SK-N-SH treated with all-trans-retinoic acid at 6 μM for 48 hours (cell line): ENCODE results near the gene CCT2.

Experiments
- ARNTL ChIP-seq: fragments of 450-650 bp; formaldehyde crosslinking; IDR thresholded peaks from 2 replicates; pipeline ENCODE4 v1.5.0; 2020; ENCODE audit warnings: low read depth, mild to moderate bottlenecking, moderate library complexity, borderline replicate concordance
- TOX ChIP-seq: fragments of 250-450 bp; sonication (Bioruptor Pico); IDR thresholded peaks from 2 replicates; pipeline ENCODE4 v1.8.0; 2021; ENCODE audit warnings: mild to moderate bottlenecking, moderate library complexity, borderline replicate concordance
- TF ChIP-seq, protein P1 (sequence below): fragments of 250-450 bp; sonication (Bioruptor Pico); IDR thresholded peaks from 2 replicates; pipeline ENCODE4 v1.5.1; 2020; ENCODE audit warnings: low read depth, mild to moderate bottlenecking, moderate library complexity
- TF ChIP-seq, protein P2 (sequence below): fragments of 250-450 bp; sonication (Bioruptor Pico); IDR thresholded peaks from 2 replicates; pipeline ENCODE4 v1.8.0; 2021; ENCODE audit warnings: low read depth, mild to moderate bottlenecking, moderate library complexity, borderline replicate concordance

DNA sequence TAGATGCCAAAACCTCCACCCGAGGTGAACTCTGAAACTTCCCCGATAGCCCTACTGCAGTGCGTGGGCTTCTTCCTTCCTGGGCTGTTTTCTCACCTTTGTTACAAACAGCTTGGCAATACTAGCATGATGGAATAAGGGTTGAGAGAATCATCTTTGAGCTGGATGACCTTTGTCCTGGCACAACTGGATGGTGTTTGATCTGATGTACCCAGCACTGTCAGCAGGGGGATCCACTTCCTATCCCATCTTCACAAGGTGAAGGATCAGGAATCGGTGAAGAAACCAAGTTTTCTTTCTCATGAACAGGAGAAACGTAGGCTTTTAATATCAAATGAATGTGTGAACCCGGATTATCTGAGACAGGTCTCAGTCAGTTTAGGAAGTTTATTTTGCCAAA is 44.9 kb downstream of the CCT2 start:
- TF ChIP-seq, protein P1, sequence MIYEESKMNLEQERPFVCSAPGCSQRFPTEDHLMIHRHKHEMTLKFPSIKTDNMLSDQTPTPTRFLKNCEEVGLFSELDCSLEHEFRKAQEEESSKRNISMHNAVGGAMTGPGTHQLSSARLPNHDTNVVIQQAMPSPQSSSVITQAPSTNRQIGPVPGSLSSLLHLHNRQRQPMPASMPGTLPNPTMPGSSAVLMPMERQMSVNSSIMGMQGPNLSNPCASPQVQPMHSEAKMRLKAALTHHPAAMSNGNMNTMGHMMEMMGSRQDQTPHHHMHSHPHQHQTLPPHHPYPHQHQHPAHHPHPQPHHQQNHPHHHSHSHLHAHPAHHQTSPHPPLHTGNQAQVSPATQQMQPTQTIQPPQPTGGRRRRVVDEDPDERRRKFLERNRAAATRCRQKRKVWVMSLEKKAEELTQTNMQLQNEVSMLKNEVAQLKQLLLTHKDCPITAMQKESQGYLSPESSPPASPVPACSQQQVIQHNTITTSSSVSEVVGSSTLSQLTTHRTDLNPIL (CRISPR knock-in tag) = no peak
- TF ChIP-seq, protein P2, sequence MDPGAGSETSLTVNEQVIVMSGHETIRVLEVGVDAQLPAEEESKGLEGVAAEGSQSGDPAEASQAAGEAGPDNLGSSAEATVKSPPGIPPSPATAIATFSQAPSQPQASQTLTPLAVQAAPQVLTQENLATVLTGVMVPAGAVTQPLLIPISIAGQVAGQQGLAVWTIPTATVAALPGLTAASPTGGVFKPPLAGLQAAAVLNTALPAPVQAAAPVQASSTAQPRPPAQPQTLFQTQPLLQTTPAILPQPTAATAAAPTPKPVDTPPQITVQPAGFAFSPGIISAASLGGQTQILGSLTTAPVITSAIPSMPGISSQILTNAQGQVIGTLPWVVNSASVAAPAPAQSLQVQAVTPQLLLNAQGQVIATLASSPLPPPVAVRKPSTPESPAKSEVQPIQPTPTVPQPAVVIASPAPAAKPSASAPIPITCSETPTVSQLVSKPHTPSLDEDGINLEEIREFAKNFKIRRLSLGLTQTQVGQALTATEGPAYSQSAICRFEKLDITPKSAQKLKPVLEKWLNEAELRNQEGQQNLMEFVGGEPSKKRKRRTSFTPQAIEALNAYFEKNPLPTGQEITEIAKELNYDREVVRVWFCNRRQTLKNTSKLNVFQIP (CRISPR knock-in tag) = no peak
- no peak for TF ChIP-seq ARNTL (CRISPR knock-in tag)
- no peak for TF ChIP-seq TOX (CRISPR knock-in tag)
